PFSK-1 (cell line): ENCODE results near the gene L3MBTL2.

Source experiments
- POLR2AphosphoS5 ChIP-seq: IDR thresholded peaks from 2 replicates; pipeline ENCODE4 v1.6.1; 2012; ENCODE audit warnings: low read depth, mild to moderate bottlenecking, control low read depth, low read length, moderate library complexity
- SIN3A ChIP-seq: IDR thresholded peaks from 2 replicates; pipeline ENCODE4 v1.6.1; 2012; ENCODE audit warnings: mild to moderate bottlenecking, low read length, moderate library complexity, borderline replicate concordance; ENCODE audit not compliant: insufficient read depth
- TF ChIP-seq, protein P1 (sequence below), 2 experiments: IDR thresholded peaks; 2 replicates each; pipeline versions ENCODE4 v1.6.1 to v1.8.0; 2011 to 2012; ENCODE audit warnings: low read depth in 2 of 2, low read length in 2 of 2, control low read depth in 1 of 2, inconsistent platforms in 1 of 2, mild to moderate bottlenecking in 1 of 2, moderate library complexity in 1 of 2; ENCODE audit not compliant: insufficient read depth in 1 of 2

DNA sequence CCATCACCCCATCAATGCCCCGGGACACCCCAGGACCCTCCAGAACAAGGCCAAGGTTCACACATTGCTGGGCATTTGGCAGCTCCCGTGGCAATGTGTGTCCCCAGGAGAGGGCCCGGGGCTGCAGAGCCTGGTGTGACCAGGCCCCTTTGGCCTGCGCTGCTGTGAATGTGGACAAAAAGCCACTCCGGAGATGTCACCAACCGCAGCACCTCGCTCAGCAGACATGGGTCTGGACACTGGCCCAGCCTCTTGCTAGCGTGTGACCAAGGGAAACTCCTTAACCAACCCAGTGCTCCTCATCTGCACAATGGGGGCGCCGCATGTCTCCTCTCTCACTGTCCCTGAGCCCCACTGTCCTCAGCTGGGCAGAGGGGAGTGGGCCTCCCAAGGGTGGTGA is 43.6 kb downstream of the L3MBTL2 start:
- TF ChIP-seq, protein P1, sequence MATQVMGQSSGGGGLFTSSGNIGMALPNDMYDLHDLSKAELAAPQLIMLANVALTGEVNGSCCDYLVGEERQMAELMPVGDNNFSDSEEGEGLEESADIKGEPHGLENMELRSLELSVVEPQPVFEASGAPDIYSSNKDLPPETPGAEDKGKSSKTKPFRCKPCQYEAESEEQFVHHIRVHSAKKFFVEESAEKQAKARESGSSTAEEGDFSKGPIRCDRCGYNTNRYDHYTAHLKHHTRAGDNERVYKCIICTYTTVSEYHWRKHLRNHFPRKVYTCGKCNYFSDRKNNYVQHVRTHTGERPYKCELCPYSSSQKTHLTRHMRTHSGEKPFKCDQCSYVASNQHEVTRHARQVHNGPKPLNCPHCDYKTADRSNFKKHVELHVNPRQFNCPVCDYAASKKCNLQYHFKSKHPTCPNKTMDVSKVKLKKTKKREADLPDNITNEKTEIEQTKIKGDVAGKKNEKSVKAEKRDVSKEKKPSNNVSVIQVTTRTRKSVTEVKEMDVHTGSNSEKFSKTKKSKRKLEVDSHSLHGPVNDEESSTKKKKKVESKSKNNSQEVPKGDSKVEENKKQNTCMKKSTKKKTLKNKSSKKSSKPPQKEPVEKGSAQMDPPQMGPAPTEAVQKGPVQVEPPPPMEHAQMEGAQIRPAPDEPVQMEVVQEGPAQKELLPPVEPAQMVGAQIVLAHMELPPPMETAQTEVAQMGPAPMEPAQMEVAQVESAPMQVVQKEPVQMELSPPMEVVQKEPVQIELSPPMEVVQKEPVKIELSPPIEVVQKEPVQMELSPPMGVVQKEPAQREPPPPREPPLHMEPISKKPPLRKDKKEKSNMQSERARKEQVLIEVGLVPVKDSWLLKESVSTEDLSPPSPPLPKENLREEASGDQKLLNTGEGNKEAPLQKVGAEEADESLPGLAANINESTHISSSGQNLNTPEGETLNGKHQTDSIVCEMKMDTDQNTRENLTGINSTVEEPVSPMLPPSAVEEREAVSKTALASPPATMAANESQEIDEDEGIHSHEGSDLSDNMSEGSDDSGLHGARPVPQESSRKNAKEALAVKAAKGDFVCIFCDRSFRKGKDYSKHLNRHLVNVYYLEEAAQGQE (IDR thresholded peaks at IDR 0.05; ENCODE audit: insufficient read depth in 1 of 2, low read depth in 2 of 2, low read length in 2 of 2), result no peak
- TF ChIP-seq SIN3A (no peak), POLR2AphosphoS5 (no peak)
